ENCODE measurements around the gene DNAAF3.

DNAAF3 gene

DNA sequence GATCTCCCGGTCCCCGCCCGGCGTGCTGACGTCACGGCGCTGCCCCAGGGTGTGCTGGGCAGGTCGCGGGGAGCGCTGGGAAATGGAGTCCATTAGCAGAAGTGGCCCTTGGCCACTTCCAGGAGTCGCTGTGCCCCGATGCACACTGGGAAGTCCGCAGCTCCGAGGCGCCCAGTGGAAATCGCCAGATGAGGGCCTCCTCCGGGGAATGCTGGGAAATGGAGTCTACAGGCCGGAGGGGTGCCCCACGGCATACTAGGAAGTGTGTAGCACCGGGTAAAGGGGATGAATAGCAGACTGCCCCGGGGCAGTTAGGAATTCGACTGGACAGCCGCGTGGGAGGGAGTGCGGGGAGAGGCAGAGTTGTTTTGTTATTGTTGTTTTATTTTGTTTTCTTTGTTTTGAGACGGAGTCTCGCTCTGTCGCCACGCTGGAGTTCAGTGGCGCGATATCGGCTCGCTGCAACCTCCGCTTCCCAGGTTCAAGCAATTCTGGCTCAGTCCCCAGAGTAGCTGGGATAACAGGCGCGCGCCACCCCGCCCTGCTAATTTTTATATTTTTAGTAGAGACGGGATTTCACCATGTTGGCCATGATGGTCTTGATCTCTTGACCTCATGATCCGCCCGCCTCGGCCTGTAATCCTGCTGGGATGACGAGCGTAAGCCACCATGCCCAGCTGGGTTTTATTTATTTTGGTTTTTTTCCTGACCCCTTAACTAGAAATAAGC, 48.6 kb downstream of the DNAAF3 start:
- ChIA-PET POLR2A (ENCODE audit: low non-redundant PET) (interaction anchor here (0.5 kb wide), 1 partner anchor 15 kb away, joined by 8 read pairs; no protein-coding TSS in a partner anchor), CTCF (interaction anchor here (0.6 kb wide), 1 partner anchor 22 kb away, joined by 4 read pairs; no protein-coding TSS in a partner anchor)
- peak overlapping the region; percentile 80 for H3K27ac ChIP-seq
- TF ChIP-seq, protein P1, sequence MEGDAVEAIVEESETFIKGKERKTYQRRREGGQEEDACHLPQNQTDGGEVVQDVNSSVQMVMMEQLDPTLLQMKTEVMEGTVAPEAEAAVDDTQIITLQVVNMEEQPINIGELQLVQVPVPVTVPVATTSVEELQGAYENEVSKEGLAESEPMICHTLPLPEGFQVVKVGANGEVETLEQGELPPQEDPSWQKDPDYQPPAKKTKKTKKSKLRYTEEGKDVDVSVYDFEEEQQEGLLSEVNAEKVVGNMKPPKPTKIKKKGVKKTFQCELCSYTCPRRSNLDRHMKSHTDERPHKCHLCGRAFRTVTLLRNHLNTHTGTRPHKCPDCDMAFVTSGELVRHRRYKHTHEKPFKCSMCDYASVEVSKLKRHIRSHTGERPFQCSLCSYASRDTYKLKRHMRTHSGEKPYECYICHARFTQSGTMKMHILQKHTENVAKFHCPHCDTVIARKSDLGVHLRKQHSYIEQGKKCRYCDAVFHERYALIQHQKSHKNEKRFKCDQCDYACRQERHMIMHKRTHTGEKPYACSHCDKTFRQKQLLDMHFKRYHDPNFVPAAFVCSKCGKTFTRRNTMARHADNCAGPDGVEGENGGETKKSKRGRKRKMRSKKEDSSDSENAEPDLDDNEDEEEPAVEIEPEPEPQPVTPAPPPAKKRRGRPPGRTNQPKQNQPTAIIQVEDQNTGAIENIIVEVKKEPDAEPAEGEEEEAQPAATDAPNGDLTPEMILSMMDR (conservative IDR thresholded peaks at IDR 0.05; ENCODE audit: low read depth) = no peak
- DNase-seq (ENCODE audit: low spot score) = peak; percentile 98

DNA sequence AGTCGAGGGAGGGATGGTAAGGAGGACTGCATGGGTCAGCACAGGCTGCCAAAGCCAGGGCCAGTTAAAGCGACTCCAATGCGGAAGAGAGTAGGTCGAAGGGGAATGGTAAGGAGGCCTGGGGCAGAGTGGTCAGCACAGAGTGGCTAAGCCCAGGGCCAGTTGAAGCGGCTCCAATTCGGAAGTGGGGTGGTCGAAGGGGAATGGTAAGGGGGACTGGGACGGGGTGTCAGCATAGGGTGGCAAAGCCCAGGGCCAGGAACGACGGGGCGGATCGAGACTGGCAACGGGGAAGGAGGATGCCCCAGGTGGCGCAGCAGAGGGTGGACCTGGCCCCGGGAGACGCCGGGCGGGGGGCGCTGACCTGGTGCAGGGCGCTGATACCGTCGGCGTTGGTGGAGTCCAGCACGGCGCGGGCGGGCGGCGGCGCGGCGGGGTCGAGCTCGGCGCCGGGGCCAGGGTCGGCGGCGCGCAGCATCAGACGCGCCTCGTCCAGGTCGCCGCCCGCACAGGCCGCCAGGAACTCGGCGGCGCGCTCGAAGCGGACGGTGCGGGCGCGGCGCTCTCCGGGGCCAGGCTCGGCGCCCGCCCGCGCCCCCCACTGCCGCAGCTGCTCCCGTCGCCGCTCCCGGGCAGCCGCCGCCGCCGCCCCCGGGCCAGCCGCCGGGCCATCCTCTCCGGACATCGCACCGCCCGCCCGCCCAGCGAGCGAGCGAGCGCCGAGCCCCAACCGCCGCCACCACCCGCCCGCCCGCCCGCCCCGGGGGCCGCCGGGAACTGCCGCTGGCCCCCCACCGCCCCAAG, 49.4 kb downstream of the DNAAF3 start, which contains the start of gene PPP1R12C:
PPP1R12C (minus strand) TSS at position 779 of the 804 bp plus-strand sequence; CDS start at position 685, 94 bp downstream.
- H3K27ac ChIP-seq = peak within 1 kb of the TSS; percentile 80
- TF ChIP-seq, protein P1 (conservative IDR thresholded peaks at IDR 0.05; ENCODE audit: low read depth) = no peak
- no peak for DNase-seq (ENCODE audit: low spot score)
- ChIA-PET POLR2A (ENCODE audit: low non-redundant PET) (interaction anchor here (0.6 kb wide), 1 partner anchor 37 kb away, joined by 3 read pairs; no protein-coding TSS in a partner anchor), CTCF (no interaction called here)

DNA sequence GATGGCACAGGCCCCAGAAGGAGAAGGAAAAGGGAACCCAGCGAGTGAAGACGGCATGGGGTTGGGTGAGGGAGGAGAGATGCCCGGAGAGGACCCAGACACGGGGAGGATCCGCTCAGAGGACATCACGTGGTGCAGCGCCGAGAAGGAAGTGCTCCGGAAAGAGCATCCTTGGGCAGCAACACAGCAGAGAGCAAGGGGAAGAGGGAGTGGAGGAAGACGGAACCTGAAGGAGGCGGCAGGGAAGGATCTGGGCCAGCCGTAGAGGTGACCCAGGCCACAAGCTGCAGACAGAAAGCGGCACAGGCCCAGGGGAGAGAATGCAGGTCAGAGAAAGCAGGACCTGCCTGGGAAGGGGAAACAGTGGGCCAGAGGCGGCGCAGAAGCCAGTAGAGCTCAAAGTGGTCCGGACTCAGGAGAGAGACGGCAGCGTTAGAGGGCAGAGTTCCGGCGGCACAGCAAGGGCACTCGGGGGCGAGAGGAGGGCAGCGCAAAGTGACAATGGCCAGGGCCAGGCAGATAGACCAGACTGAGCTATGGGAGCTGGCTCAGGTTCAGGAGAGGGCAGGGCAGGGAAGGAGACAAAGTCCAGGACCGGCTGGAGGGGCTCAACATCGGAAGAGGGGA, 50.1 kb downstream of the DNAAF3 start:
- ChIA-PET CTCF (interaction anchor here (0.7 to 1.5 kb wide), 2 partner anchors 27 to 588 kb away, joined by 3 to 4 read pairs; no protein-coding TSS in a partner anchor), POLR2A (ENCODE audit: low non-redundant PET) (interaction anchor here (0.6 kb wide), 1 partner anchor 36 kb away, joined by 3 read pairs; no protein-coding TSS in a partner anchor)
- H3K27ac ChIP-seq = peak overlapping the region; percentile 80
- TF ChIP-seq, protein P1 (conservative IDR thresholded peaks at IDR 0.05; ENCODE audit: low read depth) = no peak
- peak; percentile 57 for DNase-seq (ENCODE audit: low spot score)

- ChIA-PET POLR2A (ENCODE audit: low non-redundant PET) (no interaction called here), CTCF (interaction anchor here (1.0 to 1.5 kb wide), 2 partner anchors 26 to 27 kb away, joined by 4 to 8 read pairs; no protein-coding TSS in a partner anchor)
- peak overlapping the region; percentile 80 for H3K27ac ChIP-seq
- TF ChIP-seq, protein P1 (conservative IDR thresholded peaks at IDR 0.05; ENCODE audit: low read depth) = no peak
- DNase-seq (ENCODE audit: low spot score) = no peak
These were observed 50.9 kb downstream of the DNAAF3 start for GRCh38 chr19:55115446-55116065.

DNA sequence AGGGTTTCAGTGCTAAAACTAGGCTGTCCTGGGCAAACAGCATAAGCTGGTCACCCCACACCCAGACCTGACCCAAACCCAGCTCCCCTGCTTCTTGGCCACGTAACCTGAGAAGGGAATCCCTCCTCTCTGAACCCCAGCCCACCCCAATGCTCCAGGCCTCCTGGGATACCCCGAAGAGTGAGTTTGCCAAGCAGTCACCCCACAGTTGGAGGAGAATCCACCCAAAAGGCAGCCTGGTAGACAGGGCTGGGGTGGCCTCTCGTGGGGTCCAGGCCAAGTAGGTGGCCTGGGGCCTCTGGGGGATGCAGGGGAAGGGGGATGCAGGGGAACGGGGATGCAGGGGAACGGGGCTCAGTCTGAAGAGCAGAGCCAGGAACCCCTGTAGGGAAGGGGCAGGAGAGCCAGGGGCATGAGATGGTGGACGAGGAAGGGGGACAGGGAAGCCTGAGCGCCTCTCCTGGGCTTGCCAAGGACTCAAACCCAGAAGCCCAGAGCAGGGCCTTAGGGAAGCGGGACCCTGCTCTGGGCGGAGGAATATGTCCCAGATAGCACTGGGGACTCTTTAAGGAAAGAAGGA, 51.8 kb downstream of the DNAAF3 start:
- POLR2A ChIA-PET (ENCODE audit: low non-redundant PET) = no interaction called here
- CTCF ChIA-PET = interaction anchor here (1.0 to 1.5 kb wide), 2 partner anchors 26 to 27 kb away, joined by 4 to 8 read pairs; no protein-coding TSS in a partner anchor
- peak overlapping the region; percentile 80 for H3K27ac ChIP-seq
- TF ChIP-seq, protein P1 (conservative IDR thresholded peaks at IDR 0.05; ENCODE audit: low read depth) = no peak
- no peak for DNase-seq (ENCODE audit: low spot score)
